ENCODE data around the gene EFTUD2.

DNA sequence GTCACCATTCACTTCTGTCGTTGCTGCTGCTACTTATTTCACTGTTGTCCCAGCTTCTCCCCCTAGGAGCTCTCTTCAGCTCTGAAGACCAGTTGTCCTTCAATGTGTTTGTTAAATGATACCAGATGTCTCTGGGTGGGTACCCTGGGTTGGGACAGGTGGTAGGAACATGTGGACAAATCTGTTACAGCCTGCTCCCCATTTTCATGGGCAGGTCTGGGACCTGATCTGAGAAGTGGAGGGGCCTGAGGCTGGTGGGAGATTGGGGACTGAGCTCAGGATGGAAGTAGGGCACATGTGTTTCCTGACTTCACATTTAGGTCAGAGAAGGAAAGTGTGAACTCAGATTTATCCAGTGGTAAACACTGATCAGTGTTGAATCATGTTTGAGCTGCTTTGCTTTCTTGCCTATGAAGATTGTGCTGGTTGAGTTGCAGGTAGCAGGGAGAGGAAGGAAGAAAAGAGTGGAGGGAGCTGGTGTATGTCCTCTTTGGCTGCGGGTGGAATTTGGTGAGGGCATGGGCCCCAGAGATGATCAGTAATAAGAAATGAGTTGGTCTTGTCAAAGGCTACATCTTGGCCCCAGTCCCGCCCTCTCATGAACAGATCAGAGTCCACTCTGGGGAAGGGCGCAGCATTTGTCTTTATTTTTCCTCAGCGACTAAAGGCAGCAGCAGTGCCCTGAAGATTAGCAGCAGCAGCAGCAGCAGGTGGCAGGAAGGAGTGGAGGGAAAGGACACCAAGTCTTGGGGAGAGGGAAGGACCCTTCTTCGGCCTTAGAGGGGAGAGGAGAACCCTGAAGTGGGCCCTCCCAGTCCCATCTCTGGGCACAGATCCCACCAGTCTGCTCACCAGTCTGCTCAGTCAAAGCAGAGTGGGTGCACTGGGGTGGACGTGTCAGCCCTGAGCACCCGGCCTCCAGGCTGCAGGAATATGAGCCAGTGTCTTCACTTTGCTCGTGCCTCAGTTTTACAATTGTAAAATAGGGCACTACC lies 6.1 kb upstream of the EFTUD2 start:
- TF ChIP-seq, protein P1, sequence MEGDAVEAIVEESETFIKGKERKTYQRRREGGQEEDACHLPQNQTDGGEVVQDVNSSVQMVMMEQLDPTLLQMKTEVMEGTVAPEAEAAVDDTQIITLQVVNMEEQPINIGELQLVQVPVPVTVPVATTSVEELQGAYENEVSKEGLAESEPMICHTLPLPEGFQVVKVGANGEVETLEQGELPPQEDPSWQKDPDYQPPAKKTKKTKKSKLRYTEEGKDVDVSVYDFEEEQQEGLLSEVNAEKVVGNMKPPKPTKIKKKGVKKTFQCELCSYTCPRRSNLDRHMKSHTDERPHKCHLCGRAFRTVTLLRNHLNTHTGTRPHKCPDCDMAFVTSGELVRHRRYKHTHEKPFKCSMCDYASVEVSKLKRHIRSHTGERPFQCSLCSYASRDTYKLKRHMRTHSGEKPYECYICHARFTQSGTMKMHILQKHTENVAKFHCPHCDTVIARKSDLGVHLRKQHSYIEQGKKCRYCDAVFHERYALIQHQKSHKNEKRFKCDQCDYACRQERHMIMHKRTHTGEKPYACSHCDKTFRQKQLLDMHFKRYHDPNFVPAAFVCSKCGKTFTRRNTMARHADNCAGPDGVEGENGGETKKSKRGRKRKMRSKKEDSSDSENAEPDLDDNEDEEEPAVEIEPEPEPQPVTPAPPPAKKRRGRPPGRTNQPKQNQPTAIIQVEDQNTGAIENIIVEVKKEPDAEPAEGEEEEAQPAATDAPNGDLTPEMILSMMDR (IDR thresholded peaks at IDR 0.05; ENCODE audit: low read depth, low read length), result no peak
- no peak for TF ChIP-seq EZH2phosphoT487 (IDR thresholded peaks at IDR 0.05; ENCODE audit: low read depth)

Measured in OCI-LY3 (cell line).